Natural killer cell (primary cell): Measurements from ENCODE around the gene GLT1D1. TPM values are rescaled to one million over a fixed set of nuclear protein-coding genes. Genes with fewer than 3 reads are reported as not detected.

Experiments
- ATAC-seq, 3 donors: fragments of 150-1000 bp in 2 of 3; fragments of 200-7000 bp in 1 of 3; cut with Tn5 transposase; 1 replicate in 1 of 3; 2 replicates in 2 of 3; pipeline ENCODE4 v1.10.0; 2021; ENCODE audit warnings: mild to moderate bottlenecking in 2 of 3, moderate library complexity in 2 of 3
- DNase-seq, 2 donors: peaks; one replicate each; pipeline versions ENCODE4 v3.0.0 to v3.0.0-alpha.2; 2013 to 2021; ENCODE audit warnings: mixed read lengths in 1 of 2
- H3K27ac ChIP-seq: one replicate; pipeline ENCODE4 v1.5.1; 2013; ENCODE audit warnings: mild to moderate bottlenecking, low read length
- H3K27me3 ChIP-seq: one replicate; pipeline ENCODE4 v1.6.1; 2013; ENCODE audit warnings: low read length; ENCODE audit not compliant: control insufficient read depth, insufficient read depth
- H3K36me3 ChIP-seq: one replicate; pipeline ENCODE4 v1.6.1; 2013; ENCODE audit warnings: low read length; ENCODE audit not compliant: control insufficient read depth, insufficient read depth
- H3K4me1 ChIP-seq: one replicate; pipeline ENCODE4 v1.6.1; 2013; ENCODE audit warnings: low read length; ENCODE audit not compliant: control insufficient read depth, insufficient read depth
- H3K4me3 ChIP-seq: one replicate; pipeline ENCODE4 v1.5.1; 2013; ENCODE audit warnings: low read length
- H3K9me3 ChIP-seq: one replicate; pipeline ENCODE4 v1.6.1; 2013; ENCODE audit warnings: low read length; ENCODE audit not compliant: control insufficient read depth, insufficient read depth
- H3K27ac Mint-ChIP-seq, 2 donors: one replicate each; pipeline ENCODE4 v1.8.0; 2022; ENCODE audit warnings: mild to moderate bottlenecking in 2 of 2, mixed read lengths in 2 of 2, moderate library complexity in 1 of 2
- H3K27me3 Mint-ChIP-seq, 2 donors: one replicate each; pipeline ENCODE4 v1.8.0; 2022; ENCODE audit warnings: low read depth in 2 of 2, mixed read lengths in 2 of 2
- H3K36me3 Mint-ChIP-seq: one replicate; pipeline ENCODE4 v1.8.0; 2022; ENCODE audit warnings: mixed read lengths
- H3K4me1 Mint-ChIP-seq, 2 donors: one replicate each; pipeline ENCODE4 v1.8.0; 2022; ENCODE audit warnings: mixed read lengths in 2 of 2
- H3K4me3 Mint-ChIP-seq: one replicate; pipeline ENCODE4 v1.8.0; 2022; ENCODE audit warnings: mild to moderate bottlenecking, moderate library complexity, mixed read lengths
- H3K9me3 Mint-ChIP-seq, 2 donors: one replicate each; pipeline ENCODE4 v1.8.0; 2022; ENCODE audit warnings: mixed read lengths in 2 of 2
- CTCF ChIP-seq: fragments of 200-600 bp; IDR thresholded peaks from one replicate; pipeline ENCODE4 v1.8.0; 2022; ENCODE audit warnings: antibody characterized with exemption
- WGBS: methylation state at CpG from one replicate; pipeline ENCODE4 v1.1.7; 2013; ENCODE audit warnings: missing lambda C conversion rate; ENCODE audit not compliant: insufficient coverage; 5-methylcytosine and 5-hydroxymethylcytosine counted together
- intact Hi-C: fragments of 100-400 bp; cut with micrococcal nuclease; formaldehyde crosslinking; loops from one replicate; pipeline ENCODE4 v1.14.2; 2022
- total RNA-seq, 4 donors: library from RNA; stranded (reverse); fragments of 120-200 nt in 1 of 4; gene quantifications; one replicate each; pipeline versions ENCODE4 v1.2.3 to v1.2.4, GENCODE V29; 2013 to 2022

The GLT1D1 gene
- total RNA-seq, 3 donors from 2014 or later (not counting 1 experiment from before 2014, with no cell fraction given) = 0.33 to 3.2 (median 2.6) TPM

DNA sequence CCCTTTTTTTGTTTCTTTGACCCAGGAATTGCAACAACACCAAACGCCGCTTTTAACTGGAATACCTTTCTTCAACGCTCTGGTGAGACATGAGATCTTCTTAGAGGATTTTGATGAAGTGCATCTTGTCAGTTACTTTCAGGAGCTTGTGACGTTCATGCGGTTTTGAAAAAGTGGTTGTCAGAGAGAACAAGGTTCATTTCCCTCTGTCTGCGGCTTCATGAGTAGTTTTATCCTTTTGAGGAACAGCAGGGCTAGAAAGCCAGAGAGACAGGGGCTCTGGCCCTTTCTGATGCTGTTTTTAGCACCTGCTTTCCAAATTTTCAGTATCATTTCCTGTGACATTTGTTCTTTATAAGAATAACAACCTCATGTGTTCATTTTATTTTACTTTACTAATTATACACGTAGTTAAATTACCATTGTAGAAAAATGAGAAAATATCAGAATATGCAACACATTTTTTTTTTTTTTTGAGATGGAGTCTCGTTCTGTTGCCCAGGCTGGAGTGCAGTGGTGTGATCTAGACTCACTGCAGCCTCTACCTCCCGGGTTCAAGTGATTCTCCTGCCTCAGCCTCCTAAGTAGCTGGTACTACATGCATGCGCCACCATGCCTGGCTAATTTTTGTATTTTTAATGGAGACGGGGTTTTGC, 61.8 kb downstream of the GLT1D1 start:
- H3K4me3 Mint-ChIP-seq = no peak overlapping the region
- ATAC-seq = peak; percentile 69 to 91 (median 90)
- Histone ChIP-seq H3K36me3 (no peaks in the 10 kb centered on the region), H3K4me1 (peaks cover 12% of the 10 kb centered on the region), H3K4me3 (no peak overlapping the region), H3K9me3 (no peaks in the 10 kb centered on the region), H3K27me3 (no peaks in the 10 kb centered on the region), H3K27ac (no peak overlapping the region)
- intact Hi-C loops = loop anchor here (10.0 kb wide), 1 partner anchor 170 kb away; no protein-coding TSS in a partner anchor
- H3K36me3 Mint-ChIP-seq = no peaks in the 10 kb centered on the region
- no peaks in the 10 kb centered on the region for H3K9me3 Mint-ChIP-seq
- peaks cover 0 to 6% of the 10 kb centered on the region in 2 donors for H3K4me1 Mint-ChIP-seq
- no peak for TF ChIP-seq CTCF
- DNase-seq = peak; percentile 20 to 65
- H3K27ac Mint-ChIP-seq = peak overlapping the region in 1 of 2 donors; percentile 64
- H3K27me3 Mint-ChIP-seq = peaks cover 0 to 2% of the 10 kb centered on the region in 2 donors
- 33% methylated on average over 10 of the region's 11 CpGs for WGBS

- intact Hi-C loops = loop anchor here (10.0 kb wide), 1 partner anchor 172 kb away; no protein-coding TSS in a partner anchor
Measured at GRCh38 chr12:128916425-128916824, 63.1 kb downstream of the GLT1D1 start.

DNA sequence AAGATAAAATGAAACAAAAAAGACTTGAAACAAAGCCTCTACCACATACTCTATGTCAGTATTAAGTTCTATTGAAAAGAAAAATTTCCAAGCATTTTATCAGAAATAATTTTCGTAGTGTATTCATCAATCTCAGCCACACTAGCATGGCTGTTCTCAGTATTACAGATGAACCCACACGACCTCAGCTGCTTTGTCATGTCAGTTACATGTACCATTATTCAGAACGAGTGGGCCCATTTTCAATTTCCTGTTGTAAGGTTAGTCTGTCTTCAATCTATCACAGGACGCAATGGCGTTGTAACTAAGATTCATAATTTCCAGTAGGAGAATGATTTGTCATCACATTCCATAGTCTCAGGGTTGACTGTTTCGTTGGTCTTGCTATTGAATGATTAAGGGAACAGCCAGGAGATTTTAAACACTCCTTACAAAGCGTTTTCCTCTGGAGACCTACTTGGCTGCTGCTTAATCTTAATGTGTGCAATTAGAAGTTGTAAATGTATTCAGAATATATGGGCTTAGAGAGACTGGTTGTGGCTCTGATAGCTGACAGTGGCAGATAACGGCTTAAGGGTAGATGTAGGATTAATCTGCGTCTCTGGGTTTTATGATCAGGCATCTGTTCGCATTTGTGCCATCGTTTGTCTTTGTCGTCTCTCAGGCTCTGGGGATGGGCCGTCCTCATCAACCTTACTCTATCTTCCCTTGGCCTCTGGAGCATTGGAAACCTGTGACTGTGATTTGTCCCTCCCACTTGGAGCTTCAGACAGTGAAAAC, 65.4 kb downstream of the GLT1D1 start:
- DNase-seq = no peak
- Mint-ChIP-seq H3K4me3 (no peak overlapping the region), H3K4me1 (peaks cover 0 to 6% of the 10 kb centered on the region in 2 donors), H3K27ac (no peak overlapping the region), H3K27me3 (peaks cover 0 to 4% of the 10 kb centered on the region in 2 donors), H3K36me3 (no peaks in the 10 kb centered on the region), H3K9me3 (no peaks in the 10 kb centered on the region)
- TF ChIP-seq CTCF = no peak
- no peaks in the 10 kb centered on the region for H3K27me3 ChIP-seq
- intact Hi-C loops = loop anchor here (10.0 kb wide), 1 partner anchor 174 kb away; no protein-coding TSS in a partner anchor
- H3K27ac ChIP-seq = no peak overlapping the region
- no peaks in the 10 kb centered on the region for H3K9me3 ChIP-seq
- peaks cover 12% of the 10 kb centered on the region for H3K4me1 ChIP-seq
- H3K4me3 ChIP-seq = no peak overlapping the region
- H3K36me3 ChIP-seq = no peaks in the 10 kb centered on the region
- ATAC-seq = no peak
- 86% methylated on average over 13 of the region's 13 CpGs for WGBS

More at GRCh38 chr12:128916425-128916824, 63.1 kb downstream of the GLT1D1 start:
- Histone ChIP-seq H3K27me3 (no peaks in the 10 kb centered on the region), H3K4me3 (no peak overlapping the region), H3K36me3 (no peaks in the 10 kb centered on the region), H3K4me1 (peaks cover 12% of the 10 kb centered on the region), H3K27ac (no peak overlapping the region), H3K9me3 (no peaks in the 10 kb centered on the region)
- no peak overlapping the region for H3K4me3 Mint-ChIP-seq
- no peak for TF ChIP-seq CTCF
- no peaks in the 10 kb centered on the region for H3K36me3 Mint-ChIP-seq
- DNase-seq (no peak), ATAC-seq (no peak)
- H3K9me3 Mint-ChIP-seq = no peaks in the 10 kb centered on the region
- H3K27ac Mint-ChIP-seq = no peak overlapping the region
- no peaks in the 10 kb centered on the region for H3K27me3 Mint-ChIP-seq
- peaks cover 0 to 6% of the 10 kb centered on the region in 2 donors for H3K4me1 Mint-ChIP-seq
- WGBS = 95% methylated on average over 3 of the region's 4 CpGs
